ENCODE measurements around the gene CCDC28A.
A peak's percentile ranks its signal among the peaks of the same experiment; 100 is the strongest.
"Not testable (repeated sequence)": the region's sequence is repeated elsewhere in the genome, so short reads cannot be mapped to it uniquely, and the experiment has no call there.

CCDC28A gene

DNA sequence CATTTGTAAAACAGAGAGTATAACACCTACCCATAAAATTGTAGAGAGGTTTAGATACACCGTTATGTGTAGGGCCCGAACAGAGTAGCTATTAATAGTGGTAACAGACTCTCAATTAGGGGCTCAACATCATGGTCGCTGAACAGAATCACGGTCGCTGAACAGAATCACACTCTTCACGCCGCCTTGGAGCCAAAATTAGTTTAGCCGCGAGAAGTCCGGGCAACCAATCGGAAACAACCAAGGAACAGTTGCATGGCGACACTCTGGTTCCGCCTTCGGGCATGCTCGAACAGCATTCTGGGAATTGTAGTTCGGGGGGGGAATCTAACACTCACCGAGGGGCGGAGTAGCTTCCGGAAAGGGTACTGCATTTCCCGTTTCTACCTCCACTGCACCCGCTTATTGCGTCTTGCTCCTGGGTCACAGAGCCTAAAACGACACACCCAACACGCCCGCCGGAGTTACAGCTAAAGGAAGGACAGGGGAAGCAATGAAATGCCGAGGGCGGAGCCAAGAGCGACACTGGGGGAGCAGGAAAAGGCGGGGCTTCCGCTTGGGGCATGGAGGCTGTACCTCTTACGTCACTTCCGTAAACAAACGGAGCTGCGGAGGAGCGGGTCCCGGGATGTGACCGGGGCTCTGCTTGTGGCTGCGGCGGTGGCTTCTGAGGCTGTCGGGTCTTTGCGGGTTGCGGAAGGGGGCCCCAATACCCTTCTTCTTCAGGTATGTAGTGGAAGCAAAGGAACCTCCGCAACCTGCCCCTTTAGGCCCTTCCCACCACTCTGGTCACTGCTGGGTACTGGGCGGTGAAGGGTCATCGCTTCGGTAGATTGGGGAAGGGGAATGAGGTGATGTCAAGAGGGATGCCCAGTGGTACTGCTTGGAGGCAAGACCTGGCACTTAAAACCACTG, at the start of gene CCDC28A:
Gene CCDC28A (plus strand): TSS at position 593 of the 915 bp plus-strand sequence. CDS start 2,352 bp downstream, outside the sequence.
- DNase-seq (ENCODE audit: low read depth in 2 of 2): peak; percentile 80 to 86

DNA sequence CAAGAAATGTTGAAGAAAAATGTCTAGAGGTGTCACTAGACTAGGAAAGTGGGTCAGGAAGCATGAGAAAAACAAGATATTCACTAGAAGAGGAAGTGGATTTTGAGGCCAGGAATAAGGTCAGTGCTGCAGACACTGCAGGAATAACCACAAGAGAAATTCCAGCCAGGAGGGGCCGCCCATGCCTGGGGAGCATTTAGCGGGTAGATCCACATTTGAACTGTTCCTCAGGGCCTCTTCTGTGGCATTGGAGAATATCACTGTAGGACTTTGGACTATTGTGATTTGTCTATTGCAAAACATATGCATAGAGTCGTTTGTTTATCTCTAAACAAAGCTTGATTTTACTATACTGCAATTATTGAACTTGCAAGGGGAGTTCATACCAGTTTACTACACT, 49.6 kb upstream of the CCDC28A start:
- no peak for DNase-seq (ENCODE audit: low read depth in 2 of 2)

DNA sequence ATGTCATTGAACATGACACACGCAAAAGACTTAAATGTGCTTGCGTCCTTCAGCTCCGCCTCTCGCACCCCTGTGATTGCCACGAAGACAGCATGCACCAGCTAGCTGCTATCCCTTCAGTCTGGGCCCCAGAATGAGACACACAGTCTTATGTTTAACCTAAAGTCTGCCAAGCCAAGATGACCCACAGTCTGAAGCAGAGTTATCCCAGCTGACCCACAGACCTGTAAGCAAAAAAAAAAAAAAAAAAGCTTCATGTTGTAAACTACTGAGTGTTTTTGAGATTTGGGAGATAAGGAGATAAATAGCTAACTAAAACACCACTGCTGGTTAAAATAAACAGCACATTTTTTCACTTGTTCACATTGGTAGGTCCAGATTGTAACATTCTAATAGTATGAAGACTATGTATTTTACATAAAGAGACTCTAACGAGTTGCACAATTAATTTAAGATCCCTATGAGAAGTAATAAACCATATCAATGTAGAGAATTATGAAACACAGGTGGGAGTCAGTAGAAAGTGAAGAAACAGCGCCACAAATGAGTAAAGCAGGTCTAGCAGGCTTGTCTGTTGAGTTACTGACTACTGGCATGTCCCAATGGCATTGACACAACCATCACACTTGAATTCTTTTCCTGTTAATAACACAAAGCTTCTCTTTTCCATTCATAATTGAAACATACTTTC, 47.4 kb upstream of the CCDC28A start:
- no peak for DNase-seq (ENCODE audit: low read depth in 2 of 2)

DNA sequence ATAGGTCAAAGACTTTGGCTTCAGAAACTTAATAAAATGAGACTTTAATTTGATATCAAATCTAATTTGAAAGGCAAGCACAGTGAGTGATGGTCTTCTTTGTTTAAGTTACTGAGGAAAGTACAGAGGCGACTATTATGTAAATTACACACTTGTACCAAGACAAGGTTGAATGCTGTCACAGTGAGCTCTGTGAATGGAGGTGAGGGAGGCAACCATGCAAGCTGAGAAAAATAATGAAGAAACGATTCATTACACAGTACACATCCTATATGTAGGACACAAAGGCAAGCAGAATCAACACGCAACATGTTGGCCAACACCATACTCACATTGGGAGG, 46.8 kb upstream of the CCDC28A start:
- no peak for DNase-seq (ENCODE audit: low read depth in 2 of 2)

DNA sequence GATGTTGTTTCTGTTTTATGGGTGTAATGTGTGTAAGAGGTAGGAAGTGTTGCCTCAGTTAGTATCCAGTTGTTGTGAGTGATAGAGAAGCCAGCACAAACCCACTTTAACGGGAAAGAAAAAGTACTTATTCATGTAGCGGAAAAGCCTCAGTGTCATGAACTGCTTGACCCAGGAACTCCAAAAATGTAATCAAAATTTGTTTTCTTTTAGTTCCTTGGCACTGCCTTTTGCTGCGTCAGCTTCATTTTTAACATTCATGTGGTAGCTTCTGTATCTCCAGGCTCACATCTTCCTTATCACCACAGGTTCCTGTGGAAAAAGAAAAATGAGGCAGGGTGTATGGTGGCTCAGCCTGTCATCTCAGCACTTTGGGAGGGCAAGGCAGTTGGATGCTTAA, 46.4 kb upstream of the CCDC28A start:
- no peak for DNase-seq (ENCODE audit: low read depth in 2 of 2)

DNA sequence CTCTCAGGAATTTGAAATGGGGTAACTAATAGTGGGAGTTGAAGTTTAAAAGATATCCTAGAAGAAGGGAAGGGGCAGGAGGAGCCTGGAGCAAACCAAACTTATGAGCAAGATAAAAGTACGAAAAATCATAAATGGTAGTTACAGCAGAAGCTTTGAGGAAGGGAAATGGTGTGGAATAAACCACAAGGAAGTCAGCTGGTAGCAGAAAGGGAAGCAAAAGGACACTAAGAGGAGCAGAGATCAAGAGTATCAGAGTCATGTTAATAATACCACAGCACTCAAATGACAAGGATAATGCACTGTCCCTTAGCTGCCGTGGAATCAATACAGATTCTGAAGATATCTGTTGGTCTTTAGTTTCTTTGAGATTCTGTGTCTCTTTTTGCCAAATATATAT, 44.9 kb upstream of the CCDC28A start:
- no peak for DNase-seq (ENCODE audit: low read depth in 2 of 2)

DNA sequence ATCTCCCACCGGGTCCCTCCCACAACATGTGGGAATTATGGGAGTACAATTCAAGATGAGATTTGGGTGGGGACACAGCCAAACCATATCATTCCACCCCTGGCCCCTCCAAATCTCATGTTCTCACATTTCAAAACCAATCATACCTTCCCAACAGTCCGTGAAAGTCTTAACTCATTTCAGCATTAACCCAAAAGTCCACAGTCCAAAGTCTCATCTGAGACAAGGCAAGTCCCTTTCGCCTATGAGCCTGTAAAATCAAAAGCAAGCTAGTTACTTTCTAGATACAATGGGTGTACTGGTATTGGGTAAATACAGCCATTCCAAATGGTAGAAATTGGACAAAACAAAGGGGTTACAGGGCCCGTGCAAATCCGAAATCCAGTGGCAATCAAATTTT, 43.5 kb upstream of the CCDC28A start:
- not testable (repeated sequence) for DNase-seq (ENCODE audit: low read depth in 2 of 2)

DNA sequence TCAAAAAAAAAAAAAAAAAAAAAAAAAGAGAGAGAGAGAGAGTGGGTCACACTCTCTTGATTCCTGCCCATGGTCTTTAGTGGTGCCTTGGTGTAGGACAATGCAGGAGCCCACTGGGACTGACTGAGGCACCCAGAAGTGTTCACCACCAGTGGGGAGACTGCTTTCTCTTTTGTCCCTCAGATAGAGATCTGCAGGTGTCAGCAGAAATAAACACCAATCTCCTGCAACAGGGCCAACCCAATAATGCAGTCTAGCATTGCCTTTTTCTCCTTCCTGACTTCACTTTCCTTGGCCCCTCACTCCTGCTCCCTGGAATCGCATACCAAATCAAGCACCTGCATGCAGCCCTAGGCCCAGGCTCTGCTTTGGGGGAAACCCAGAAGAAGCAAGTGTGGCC, 39.0 kb upstream of the CCDC28A start:
- DNase-seq (ENCODE audit: low read depth in 2 of 2): no peak

DNA sequence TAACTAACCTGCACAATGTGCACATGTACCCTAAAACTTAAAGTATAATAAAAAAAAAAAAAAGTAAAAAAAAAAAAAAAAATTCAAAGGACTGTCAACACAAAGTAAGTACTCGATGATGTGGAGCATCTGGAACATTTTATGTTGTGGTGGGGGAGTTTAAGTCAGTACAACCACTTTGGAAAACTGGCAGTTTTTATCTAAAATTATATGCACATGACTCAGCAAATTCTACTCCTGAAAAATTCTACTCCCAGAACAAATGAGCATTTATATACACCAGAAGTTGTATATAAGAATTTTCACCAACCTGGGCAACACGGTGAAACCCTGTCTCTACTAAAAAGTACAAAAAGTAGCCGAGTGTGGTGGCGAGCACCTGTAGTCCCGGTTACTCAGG, 36.9 kb upstream of the CCDC28A start:
- no peak for DNase-seq (ENCODE audit: low read depth in 2 of 2)

DNA sequence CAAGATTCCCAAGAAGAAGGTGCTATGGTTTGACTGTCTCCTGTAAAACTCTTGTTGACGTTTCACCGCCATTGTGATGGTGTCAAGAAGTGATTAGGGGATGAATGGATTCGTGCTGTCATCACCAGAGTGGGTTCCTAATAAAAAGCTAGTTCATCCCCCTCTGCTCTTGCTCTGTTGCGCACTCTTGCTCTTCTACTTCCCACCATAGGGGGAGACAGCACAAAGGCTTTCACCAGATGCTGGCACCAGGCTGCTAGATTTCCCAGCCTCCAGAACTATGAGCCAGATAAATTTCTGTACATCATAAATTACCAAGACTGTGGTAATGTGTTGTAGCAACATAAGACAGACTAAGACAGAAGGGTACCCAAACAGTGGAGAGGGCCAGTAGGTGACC, 21.6 kb upstream of the CCDC28A start:
- DNase-seq (ENCODE audit: low read depth in 2 of 2): no peak

DNA sequence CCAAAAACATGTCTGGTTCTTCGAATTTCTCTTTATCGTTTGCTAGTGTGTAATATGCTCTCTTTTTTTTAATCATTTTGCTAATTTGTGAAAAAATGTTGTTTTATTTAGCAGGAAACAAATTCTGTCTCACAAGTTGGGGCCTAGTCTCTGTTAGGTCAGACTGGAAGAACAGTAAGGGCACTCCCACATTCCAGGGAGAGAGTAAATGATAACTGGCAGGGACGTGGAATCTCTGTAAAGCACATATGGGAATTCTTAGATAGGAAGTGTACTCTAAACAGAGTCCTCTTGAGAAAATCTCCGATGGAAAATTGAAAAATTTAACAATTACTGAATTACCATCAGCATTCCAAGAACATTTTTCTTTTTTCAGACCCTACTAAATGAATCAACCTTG, 16.4 kb upstream of the CCDC28A start:
- DNase-seq (ENCODE audit: low read depth in 2 of 2): no peak

DNA sequence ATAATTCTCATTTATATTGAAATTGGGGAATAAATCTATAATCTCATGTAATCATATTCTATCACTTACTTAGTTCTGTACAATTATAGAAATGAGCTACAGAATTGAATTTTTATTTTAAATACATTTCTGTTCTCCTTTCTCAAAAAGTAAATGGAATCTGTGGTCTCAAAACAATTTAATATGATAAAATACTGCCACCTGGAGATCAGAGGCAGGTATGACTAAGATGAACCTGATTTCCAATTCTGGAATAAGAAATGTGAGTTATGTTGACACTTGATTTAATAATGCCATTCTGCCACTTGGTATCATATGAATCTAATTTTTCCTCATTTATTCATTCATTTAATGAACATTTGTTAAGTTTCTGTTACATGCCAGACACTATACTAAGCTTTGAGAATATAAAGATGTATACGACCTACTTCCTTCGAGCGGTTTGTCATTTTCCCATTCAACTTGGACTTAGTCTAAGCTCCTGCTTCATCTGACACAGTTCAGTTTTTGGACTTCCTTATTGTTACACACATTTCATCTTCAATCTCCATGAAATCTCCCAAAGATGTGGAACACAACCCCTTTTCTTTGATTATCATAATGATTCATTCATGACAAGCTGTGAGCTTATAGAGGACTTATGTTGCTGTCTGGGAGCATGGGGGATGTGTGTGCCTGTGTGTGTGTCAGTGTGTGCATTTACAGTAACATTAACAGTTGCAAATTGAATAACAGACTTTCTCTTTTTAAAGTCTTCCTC, 7.5 kb upstream of the CCDC28A start:
- no peak for DNase-seq (ENCODE audit: low read depth in 2 of 2)

DNA sequence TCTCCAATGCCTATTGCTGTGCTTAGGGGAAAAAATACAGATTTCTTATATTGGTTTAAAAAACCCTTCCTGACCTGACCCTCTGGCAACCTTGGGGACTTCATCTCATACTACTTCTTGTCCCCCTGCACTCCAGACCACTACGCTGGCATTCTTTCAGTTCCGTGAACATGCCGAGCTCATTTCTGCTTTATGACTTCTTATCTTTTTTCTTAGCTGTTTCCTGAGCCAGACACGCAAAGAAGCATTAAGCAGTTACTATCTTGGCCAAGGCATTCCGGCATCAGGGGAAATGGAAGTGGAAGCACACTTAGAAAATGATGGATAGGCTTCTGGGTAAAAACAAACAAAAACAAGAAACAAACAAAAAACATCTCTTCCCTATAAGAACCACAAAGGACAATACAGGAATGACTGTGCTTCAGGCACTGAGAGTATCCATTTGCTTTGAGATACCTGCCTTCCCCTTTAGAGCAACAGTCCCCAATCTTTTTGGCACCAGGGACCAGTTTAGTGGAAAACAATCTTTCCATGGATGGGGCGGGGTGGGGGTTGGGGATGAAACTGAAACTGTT, 4.4 kb upstream of the CCDC28A start:
- DNase-seq (ENCODE audit: low read depth in 2 of 2): no peak

DNA sequence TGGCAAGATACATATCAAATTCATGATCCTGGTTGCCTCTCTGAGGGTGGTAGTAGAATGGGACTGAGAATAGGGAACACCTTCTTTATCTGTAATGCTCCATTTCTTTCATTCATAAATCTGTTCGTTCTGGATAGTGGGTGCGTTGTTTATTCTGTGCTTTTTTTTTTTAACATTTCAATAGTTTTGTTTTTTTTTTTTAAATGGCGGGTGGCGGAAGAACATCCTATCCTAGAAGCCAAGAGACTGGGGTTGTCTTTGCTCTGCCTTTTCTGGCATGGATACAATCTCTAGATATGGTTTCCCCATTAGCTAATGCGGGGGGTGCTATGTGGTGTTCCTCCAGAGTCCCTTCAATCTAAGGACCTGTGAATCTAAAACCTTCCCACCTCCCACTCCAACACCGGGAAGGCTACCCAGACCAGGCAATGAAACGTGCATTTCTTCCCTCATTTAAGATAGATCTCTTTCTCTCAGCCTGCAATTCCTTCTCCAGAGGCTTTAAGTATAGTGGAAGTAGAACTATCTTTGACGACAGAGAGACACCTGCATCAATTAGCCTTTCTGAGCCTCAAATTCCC, 883 bp upstream of the CCDC28A start:
- DNase-seq (ENCODE audit: low read depth in 2 of 2): no peak

DNA sequence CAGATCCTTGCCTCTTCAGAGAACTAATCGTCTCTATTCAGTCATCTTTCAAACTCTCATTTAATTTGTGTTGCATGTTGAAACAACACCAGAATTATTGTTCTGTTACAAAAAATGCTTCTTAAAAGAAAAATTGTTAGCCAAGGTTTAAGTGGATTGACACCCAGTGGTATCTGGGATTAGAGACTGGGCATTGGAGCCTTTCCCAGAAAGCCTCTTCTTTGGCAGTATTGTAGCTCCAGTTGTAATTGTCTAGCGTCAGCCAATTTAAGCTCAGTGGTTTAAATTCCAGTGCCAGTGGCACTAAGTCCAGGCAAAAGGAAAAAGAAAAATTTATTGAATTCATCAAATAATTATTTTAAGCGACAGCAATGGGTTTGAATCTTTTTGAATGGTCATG, 801 bp downstream of the CCDC28A start:
- DNase-seq (ENCODE audit: low read depth in 2 of 2): no peak

DNA sequence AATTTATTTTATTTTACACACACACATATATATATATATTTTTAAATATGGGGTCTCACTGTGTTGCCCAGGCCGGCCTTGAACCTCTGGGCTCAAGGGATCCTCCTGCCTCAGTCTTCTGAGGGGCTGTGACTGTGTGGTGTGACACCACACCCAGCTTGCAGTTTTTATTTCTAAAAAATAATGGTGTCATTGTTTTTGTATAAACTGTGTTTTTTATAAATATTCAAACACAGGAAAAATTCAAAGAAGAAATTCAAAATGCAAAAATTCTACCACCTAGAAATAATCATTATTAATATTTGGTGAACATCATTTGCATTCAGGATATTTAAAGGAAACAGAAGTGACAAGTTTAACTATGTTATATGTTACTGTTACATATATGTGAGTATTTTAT, 3.1 kb downstream of the CCDC28A start:
- no peak for DNase-seq (ENCODE audit: low read depth in 2 of 2)

DNA sequence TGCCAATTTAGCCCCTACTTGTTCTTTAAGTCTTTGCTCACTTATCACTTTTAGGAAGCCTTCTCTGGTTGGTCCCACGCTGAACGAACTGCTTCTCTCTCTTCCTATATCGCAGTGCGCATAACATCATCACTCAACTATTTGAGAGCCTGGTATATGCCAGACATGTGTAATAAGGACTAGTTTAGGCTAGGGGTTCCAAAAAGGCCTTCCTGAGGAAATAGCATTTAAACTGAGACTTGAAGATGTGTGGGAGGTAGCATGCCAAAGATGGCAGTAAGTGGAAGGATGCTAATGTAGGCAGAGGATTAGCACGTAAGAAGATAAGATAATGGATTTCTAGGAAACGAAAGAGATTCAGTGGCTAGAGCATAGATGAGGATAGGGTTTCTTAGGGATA, 4.8 kb downstream of the CCDC28A start:
- no peak for DNase-seq (ENCODE audit: low read depth in 2 of 2)

DNA sequence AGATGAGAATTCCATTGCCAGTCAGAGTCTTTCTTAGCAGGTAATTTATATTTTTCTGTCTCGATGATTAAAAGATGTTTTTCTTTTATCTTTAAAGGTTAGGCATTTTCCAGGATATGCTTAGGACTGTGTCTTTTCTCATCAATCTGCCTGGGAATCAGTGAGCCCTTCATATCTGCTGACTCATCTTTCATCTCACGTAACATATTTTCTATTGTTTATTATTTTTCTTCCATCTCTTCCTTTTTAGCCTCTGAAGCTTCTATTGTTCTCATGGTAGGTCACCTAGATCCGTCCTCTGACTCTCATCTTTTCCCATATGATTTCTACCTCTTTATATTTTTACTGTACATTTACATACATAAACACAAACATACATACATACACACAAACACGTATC, 8.7 kb downstream of the CCDC28A start:
- DNase-seq (ENCODE audit: low read depth in 2 of 2): no peak

DNA sequence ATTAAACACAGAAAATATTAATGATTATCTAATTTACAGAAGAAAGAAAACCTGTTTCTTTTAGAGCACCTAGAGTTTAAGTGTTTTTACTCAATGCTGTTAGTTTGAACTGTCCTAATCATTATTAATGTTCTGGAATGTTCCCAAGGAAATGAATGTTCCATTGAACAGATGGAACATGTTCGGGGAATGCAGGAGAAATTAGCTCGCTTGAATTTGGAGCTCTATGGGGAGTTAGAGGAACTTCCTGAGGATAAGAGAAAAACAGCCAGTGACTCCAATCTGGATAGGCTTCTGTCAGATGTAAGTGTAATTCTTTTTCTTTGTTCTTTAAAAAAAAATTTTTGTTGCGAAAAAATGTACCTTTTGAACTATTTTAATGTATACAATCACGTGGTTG, 11.5 kb downstream of the CCDC28A start:
- no peak for DNase-seq (ENCODE audit: low read depth in 2 of 2)

DNA sequence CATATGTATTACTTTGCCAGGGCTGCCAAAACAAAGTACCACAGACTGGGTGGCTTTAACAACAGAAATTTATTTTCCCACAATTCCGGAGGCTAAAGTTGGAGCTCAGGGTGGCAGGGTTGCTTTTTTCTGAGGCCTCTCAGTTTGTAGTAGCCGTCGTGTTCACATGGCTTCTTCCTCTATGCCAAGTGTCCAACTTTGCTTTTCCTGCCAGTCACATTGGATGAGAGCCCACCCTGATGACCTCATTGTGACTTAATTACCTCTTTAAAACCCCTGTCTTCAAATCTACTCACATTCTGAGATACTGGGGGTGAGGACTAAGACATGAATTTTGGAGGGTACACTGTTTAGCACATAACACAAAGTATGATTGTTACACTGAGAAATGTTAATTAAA, 12.4 kb downstream of the CCDC28A start:
- no peak for DNase-seq (ENCODE audit: low read depth in 2 of 2)

DNA sequence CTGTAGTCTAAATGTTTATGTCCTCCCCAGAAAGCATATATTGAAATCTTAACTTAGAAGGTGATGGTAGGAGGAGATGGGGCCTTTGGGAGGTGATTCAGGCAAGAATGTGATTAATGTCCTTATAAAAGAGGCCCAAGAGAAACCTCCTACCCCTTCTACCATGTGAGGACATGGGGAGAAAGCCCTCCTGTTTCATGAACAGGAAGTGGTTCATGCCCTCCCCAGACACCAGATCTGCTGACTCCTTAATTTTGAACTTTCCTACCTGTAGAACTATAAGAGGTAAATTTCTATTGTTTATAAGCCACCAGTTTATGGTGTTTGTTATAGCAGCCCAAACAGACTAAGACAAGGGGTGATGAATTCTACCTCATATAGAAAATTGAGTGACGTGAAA, 13.6 kb downstream of the CCDC28A start:
- no peak for DNase-seq (ENCODE audit: low read depth in 2 of 2)

All from stimulated activated CD8-positive, alpha-beta memory T cell treated with anti-CD3 and anti-CD28 coated beads, Interleukin-15, amount 100 ng/mL, for 4 hours (primary cell).